Superior temporal gyrus (tissue), 1 donor: ENCODE data around the gene PCSK9.

Experiments
- DNase-seq: peaks from one replicate; pipeline ENCODE4 v3.0.0-alpha.2; 2016; ENCODE audit errors: extremely low spot score

The PCSK9 gene

GRCh38 chr1:55039342-55040082, at the start of gene PCSK9:
Gene PCSK9 (plus strand): TSS chr1:55039548. CDS start chr1:55039838, 290 bp downstream.
- no peak for DNase-seq

DNA sequence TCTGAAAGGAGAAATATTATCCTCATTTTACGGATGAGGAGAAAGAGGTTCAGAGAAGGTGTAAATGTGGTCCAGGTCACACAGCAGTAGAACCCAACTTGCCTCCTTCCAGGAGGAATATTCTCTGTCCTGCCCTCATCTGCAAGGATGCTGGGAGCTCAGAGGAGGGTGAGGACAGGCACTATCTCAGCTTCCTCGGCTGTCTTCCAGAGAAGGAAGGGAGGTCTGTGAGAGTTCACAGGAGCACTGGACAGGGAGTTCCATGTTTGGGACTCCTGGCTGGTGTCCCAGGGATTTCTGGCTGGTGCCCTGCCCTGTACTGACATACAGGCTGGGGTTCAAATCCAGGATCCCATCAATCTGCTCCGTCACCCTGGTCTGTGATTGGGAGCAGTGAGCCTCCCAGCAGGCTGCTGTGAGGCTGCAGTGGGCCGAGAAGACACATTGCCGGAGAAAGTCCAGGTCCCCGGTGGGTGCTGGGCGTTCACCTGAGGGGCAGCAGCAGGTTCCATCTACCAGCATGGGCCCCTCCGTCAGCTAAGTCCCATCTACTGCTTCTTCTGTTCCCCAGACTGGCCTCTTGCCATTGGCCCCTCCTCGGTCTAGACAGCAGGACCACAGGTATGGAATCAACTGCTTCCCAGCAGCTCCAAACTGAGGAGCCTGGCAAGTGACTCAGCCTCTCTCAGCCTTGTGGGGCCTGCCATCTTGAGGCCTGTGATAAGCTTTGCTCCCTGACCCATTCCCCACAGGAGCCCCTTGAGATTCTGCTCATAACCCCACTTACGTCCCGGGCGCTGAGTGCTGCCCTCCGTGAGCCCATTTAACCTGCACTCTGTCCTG, 49.2 kb upstream of the PCSK9 start:
- DNase-seq = no peak

DNA sequence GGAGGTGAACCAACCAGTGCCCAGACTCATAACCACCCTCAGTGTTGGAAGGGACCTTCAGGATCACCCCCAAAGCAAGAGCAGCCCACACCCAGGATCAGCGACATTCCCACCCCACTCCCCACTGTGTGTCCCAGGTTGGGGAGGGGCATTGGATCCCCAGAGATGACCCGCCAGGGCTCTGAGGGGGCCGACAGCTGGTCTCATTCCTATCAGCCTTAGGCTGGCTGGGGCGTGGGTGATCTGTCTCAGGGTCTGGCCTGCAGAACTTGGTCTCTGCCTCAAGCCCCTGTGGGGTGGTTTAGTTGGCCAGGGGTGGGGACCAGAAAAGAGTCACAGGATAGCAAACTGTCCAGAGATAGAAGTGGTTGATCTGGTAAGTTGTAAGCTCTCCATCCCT, 48.4 kb upstream of the PCSK9 start:
- DNase-seq = no peak

- no peak for DNase-seq
Observed at GRCh38 chr1:54991939-54992338, 47.4 kb upstream of the PCSK9 start.

DNA sequence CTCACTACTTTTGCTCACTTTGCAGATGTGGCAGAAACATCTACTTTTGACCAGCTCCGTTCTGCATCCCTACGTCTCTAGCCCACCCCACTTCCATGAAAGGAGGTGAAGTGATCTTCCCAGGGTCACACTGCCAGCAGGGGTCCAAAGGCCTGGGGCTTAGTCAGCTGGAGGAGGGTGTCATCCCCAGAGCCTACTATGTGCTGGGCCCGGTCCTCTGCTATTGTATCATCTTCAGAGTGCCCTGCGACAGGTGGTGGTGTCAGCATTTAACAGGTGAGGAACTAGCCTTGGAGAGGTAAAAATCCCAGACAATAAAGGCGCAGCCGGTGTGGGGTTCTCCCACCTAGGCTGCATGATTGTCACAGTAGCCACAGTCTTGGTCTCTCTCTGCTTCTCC, 46.2 kb upstream of the PCSK9 start:
- DNase-seq = no peak

DNA sequence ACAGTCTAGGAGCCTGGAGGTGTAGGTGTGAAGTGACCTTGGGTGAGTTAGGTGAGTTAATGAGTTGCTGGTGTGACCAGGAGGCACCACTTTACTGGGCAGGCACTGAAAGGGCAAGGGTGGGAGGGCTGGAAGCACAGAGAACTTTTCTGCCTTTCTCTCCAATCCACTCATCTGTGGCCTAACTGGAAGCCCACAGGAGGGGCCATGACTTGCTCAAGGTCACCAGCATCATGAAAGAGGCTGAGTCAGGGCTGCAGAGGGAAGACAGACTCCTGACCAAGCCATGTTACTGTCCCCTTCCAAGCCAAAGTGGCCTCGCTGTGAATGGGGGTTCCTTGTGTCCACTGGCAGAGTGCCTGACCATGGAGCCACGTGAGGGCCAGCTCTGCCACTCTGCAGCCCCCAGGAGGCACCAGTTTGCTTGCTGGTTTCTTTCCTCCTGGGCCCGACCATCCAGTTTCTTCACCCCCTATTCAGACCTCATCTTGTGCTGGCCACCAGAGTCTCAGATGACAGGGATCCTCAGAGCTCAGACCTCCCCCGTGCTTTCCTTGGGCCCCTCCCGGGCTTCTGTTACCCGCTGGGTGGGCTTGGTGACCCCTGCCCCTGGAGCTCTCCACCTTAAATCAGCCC, 44.9 kb upstream of the PCSK9 start:
- no peak for DNase-seq

GRCh38 chr1:54995013-54995760, 44.2 kb upstream of the PCSK9 start:
- DNase-seq = no peak

DNA sequence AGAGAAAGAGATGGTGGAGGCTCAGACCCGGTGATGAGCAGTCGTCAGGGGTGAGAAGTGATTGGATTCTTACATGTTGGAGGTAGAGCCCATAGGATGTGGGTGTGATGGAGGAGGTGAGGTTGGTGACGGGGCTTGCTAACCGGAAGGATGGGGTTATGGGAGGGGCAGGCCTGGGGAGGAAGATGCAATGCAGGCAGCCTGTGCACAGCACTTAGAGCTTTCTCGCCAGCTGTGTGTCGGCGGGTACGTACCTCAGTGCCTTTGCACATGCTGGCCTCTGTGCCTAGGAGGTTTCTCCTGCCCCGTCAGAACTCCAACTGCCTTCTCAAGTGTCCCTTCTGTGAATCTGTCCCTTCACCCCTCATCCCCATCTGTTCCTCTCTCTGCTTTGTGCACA, 43.5 kb upstream of the PCSK9 start:
- no peak for DNase-seq

GRCh38 chr1:54996359-54996868, 42.9 kb upstream of the PCSK9 start:
- peak; percentile 70 for DNase-seq

- DNase-seq = no peak
Observed at GRCh38 chr1:54996869-54997710, 42.3 kb upstream of the PCSK9 start.

DNA sequence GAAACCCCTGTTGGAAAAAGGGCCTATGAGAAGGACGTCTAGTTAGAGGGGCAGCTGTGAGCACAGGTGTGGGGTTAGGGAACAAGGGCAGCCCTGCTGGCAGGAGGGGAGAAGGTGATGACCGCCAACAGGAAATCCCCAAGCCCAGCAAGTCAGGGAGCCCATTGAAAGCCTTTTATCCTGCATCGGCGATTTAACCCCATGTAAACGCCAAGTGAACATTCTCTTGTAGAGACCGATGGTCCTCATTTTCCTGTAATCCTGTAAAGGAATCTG, 41.7 kb upstream of the PCSK9 start:
- DNase-seq = no peak

DNA sequence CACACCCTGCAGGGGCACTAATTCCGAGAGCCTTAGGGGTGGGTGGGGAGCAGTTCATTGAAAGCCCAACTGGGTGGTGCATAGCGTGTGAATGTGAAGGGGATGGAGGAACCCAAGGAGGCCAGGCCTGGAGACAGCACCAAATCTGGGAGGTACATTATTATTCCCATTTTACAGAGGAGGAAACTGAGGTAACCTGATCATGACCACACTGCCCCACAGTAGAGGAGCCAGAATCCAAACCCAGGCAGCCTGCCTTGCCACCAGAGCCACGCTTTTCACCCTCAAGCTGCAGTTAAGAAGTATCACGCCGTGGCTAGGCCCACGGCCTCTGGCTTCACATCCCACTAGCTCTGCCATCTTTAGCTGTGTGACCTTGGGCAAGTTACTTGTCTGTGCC, 41.2 kb upstream of the PCSK9 start:
- no peak for DNase-seq

DNA sequence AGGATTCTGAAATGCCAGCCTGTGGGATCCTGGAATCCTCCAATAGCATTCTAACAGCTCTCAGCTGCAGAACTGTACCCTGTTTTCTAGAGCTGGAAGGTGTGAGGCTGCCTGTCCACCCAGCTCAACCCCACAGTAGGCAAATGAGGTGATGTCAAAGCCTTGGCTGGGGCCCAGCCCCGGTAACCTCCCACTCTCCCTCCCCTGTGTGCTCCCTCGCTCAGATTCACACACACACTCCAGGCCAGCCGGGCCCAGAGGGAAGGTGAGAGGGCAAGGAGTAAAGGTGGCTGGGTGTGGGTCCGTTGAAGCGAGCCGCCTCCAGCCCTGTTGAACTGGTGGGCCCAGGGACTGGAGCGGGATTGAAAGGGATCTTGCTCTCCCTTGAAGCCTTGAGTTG, 40.7 kb upstream of the PCSK9 start, which contains the start of gene BSND:
Gene BSND, plus strand, starts transcription at position 257 of the 400 bp plus-strand sequence. CDS start 254 bp downstream, outside the sequence.
- no peak for DNase-seq

DNA sequence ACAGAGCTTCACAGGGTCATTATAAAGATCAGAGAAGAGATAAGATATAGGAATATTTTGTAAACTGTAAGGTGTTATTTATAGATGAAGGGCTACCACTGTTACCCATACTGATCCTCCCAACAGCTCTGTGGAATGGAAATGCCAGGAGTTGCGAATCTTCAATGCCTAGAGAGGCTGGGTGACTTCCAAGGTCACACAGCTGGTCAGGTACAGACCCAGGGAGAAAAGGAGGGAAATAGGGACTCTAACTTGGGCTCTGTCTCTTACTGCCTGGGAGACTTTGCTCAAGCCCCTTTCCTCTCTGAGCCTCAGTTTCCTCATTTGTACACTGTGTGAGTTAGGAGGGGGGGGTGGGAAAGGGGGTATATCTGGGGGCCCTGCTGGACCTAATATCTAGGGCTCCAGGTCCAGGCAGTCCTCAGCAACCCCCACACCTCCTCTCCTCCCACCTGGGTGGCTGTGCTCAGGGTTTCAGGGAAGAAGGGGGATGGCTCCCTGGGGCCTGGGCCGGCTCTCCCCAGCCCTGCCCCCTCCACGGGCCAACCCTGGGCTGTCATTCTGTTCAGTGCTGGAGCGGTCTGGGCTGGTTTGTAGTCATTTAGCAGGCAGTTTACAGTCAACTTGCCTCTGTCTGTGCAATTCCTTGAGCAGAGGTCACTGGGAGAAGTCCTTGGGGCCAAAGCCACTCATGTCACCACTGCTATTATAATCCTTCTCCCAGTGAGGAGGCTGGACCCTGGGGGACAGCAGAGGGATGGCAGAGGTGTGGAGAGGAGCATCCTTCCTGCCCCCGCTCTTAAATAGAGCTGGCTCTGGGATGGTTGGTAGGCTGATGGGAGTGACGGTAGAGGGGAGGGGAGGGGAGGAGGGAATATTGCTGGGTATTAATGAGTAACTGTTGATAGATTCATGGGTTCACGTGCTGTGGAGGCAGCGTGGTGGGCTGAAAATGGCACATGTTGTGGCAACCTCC, 39.0 kb upstream of the PCSK9 start:
- no peak for DNase-seq

DNA sequence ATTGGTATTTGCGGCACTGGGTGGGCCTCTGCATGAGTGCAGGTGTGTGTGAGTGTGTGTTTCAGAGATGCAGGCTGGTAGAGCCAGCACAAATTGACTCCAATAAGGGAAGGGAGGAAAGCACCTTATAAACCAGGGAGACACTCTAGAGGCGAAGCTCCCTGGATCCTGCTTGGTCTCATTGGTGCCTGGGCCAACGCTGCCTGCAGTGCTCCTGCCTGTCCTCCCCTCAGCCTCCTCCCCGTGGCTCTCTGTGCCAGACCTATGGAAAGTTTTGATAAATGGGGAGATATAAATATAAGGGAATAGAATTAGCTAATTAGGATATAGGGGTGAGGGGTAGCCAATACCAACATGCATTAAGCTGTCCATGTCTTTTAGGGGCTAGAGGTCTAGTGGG, 38.0 kb upstream of the PCSK9 start:
- DNase-seq = no peak

- DNase-seq = no peak
Observed at GRCh38 chr1:55002686-55003085, 36.7 kb upstream of the PCSK9 start.

DNA sequence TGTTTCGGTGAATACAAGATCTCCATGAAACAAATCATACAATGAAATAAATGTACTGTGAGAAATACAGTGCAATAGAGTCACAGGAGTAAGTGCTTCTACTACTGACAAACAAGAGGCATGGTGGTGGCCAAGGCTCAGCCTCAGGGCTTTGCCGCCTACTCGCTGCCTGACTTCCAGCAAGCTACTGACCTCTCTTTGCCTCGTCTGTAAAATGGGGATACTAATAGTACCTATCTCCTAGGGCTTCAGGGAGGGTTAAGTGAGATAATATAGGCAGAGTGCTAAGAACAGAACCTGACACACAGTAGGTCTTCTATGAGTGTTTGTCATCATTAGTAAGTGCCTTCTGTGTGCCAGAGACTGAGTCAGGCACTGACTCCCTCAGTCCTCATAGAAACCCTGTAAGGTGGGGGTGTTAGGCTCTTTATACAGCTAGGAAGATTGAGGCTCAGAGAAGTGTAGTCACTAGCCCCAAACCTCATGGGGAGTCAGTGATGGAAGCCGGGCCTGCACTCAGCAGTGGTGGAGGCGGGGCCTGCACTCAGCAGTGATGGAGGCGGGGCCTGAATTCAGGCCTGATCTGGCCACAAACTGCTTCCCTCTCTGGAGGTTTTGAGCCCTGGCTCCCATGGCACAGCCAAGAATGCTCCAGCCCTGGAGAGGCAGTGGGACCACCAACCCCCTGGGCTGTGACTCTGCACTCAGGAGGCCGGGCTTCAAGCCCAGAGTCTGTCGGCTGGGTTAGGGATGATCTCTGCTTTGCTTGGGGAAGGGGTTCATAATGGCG, 33.8 kb upstream of the PCSK9 start:
- no peak for DNase-seq

GRCh38 chr1:55006931-55007330, 32.4 kb upstream of the PCSK9 start:
- no peak for DNase-seq

DNA sequence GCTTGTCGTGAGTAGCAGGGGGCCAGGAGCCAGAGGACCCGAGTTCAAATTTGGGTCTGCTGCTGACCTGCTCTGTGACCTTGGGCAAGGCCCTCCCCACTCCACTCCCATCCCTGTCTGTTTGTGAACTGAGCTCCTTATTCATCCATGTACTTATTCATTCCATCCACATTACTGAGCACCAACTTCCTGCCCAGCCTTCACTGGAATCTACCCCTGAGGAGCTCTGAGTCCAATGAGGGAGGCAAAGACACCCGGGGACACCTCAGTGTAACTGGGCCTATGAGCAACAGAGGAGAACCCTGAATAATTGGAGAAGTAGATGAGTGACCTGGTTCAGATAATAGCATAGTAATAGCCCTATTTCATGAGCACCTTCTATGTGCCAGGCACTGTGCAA, 31.7 kb upstream of the PCSK9 start:
- DNase-seq = no peak
